CD4-positive, alpha-beta T cell treated with Interleukin-10 for 1 hour (primary cell): ENCODE measurements around the gene CRADD.
"Not testable (repeated sequence)": the region's sequence is repeated elsewhere in the genome, so short reads cannot be mapped to it uniquely, and the experiment has no call there.

Experiments
- DNase-seq: peaks from one replicate; pipeline ENCODE4 v3.0.0-alpha.2; 2020

Gene CRADD

DNA sequence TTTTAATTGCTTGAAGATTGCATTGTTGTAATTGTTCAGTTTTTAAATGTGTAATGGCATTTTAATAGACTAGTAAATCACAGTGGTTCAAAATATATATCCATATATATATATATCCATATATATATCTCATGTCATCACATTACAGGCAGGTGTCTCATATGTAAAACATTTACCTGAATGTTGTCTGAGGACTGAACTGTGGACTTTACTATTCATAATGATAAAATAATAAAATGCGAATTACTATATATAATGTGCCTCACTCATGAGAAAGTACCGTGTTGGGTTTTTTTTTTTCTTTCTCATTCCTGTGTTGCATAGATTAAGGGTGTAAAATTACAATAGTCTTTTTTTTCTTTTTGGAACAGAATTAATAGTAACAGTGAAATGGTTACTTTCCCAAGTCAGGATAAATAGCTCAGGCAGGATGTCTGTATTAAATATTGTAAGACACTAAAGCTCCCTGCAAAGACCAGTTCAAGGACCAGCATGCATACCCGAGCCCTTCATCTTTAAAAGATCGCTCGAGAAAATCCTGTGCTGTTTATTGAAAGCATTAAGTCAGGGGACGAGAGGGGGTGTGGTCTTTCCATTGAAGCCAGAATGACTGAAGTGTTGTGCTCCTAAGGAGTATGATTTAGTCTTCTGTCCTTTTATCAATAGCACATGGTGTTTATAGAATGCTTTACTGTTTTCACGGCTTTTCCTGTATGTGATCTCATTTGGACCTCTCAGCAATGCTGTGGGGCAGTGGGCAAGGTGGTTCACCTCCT lies 173.5 kb downstream of the CRADD start:
- DNase-seq, result no peak

DNA sequence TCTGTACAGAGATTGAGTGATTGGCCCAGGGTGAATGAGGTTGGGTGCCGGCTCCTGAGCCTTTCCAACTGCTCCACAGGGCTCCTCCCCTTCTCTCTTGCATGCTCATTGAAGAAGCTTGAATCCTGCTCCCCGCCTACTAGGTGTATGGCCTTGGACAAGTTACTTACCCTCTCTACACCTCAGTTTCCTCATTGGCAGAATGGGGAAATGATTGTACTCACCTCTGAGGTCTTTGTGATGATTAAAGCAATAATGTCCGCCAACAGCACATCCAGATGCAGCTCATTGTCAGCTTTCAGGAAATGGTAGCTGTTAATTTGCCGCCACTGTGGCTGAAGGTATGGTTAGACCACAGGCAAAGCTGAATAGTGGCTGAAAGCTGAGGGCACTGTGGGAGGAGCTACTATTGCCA lies 174.1 kb downstream of the CRADD start:
- peak; percentile 39 for DNase-seq

DNA sequence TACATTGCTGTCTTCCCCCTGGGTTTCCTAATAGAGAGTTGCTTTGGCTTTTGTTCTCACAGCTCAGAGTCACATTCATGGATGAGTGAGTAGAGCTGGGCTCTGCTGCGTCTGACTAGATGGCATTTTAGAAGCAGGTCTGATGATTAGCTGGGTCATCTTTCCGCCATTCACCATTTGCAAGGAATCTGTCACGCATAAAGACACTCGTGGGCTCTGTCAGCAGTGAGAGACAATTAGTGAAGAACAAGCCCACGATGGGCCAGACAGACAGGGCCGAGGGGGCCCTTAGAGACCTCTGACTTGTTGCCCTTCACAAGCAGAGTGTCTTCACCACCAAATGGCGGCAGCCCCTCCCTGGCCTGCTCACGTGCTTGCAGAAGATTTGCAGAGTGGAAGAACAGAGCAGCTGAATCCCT lies 175.0 kb downstream of the CRADD start:
- no peak for DNase-seq

DNA sequence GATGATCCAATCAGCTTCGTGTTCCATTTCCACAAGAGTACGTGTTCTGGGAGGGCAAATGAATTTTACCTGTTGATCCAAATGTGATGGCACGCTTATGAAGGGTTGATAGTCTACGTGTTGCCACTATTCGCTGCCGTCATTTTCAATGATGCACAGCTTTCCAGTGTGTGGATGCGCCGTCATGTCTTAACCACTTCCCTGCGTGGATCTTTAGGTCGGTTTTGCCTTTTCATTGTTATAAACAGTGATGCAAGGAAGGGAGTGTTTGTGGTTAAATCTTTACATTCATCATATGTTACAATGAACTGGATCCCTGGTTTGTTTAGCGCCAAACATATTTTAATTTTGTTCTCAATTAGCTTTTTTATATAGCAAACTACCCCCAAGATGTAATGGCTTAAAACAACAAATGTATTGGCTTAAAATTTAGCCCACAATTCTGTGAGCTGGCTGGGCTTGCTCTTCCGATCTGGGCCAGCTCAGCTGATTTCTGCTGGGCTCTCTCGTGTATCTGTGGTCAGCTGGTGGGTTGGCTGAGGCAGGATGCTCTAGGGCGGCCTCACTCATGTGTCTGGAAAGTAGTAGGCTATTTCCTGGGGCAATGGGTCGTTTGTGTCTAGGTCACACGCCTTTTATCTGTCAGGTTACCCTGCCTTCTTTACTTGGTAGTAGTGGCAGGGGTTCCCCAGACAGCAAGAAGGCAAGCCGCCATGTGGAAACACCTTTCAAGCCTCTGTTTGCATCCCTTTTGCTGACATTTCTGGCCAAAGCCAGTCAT lies 176.7 kb downstream of the CRADD start:
- DNase-seq, result no peak

DNA sequence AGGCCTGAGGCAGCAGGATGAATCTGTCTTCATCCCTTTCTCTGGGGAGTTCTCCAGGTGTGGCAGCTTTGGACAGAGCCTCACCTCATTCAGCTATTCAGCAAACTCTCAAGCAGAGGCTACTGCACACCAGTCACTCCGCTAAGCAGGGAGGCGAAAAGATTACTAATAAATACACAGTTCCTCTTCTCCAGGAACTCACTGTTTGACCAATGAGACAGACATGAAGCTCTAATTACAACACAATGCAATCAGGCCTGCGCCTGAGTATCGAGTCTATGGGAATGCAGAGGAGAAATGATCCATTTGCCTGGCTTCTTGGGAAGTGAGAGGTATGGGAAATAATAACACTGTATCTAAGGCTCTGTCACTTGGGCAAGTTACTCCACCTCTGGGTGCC lies 178.1 kb downstream of the CRADD start:
- no peak for DNase-seq

DNA sequence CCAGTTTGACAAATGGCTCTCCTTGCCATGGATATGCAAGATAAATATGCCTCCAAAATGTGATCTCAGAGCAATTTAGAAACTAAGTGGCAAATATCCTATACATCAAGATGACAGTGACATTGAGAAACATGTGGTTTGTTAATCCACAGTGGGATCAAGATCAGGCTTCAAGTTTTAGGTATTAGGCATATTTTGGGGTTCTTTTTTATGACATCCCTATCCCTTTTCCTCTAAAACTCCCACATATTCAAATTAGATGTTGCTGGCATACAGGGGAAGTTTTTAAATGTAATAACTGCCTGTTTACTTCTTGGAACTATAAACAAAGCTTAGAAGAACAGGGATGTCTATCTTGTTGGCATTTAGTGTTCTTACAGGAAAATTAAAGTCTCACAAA lies 179.4 kb downstream of the CRADD start:
- no peak for DNase-seq

DNA sequence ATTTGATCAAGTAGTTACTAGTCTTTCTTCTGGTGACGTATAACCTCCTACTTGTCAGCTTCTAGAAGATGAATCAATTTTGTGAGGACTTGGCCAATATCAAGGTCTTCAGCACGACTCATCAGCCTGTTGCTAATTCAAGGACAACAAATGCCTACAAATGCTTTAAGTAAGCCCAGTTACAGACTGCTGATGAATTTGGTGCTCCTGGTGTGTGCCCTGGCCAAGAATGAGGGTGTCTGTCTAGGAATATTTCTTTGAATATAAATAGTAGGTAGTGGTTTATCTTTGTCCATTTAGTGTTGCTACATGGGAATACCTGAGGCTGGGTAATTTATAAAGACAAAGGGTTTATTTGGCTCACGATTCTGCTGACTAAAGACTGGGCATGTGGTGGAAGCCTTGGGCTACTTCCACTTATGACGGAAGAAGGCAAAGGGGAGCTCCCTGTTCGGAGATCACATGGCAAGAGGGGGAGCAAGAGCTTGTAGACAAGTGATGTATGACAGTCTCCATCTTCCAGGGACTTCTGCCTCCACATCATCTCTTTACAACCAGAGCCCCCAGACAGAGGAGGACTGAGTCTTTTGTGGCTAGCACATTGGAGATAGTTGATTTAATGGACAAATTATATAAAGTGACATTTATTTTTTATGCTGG lies 180.2 kb downstream of the CRADD start:
- no peak for DNase-seq

DNA sequence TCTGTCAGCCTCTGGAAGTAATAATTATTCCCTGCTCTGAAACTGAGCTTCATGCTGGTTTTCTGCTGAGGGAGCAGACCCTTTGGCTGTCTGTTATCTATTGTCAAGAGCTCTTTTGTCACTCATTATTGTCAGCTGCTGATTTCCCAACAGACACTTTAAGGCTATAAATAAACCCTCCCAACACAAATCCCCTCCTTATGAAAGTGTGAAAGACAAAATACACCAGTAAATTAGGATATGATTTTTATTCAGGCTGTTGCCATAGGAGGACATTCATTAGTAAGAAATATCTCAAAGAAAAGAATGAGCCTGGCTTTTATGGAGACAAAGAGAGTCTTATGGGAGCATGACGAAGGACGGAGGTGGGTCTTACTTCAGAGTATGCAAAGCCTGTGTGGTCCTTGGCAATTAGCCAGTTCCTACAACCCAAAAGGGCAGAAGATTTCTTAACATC lies 180.8 kb downstream of the CRADD start:
- DNase-seq, result no peak

DNA sequence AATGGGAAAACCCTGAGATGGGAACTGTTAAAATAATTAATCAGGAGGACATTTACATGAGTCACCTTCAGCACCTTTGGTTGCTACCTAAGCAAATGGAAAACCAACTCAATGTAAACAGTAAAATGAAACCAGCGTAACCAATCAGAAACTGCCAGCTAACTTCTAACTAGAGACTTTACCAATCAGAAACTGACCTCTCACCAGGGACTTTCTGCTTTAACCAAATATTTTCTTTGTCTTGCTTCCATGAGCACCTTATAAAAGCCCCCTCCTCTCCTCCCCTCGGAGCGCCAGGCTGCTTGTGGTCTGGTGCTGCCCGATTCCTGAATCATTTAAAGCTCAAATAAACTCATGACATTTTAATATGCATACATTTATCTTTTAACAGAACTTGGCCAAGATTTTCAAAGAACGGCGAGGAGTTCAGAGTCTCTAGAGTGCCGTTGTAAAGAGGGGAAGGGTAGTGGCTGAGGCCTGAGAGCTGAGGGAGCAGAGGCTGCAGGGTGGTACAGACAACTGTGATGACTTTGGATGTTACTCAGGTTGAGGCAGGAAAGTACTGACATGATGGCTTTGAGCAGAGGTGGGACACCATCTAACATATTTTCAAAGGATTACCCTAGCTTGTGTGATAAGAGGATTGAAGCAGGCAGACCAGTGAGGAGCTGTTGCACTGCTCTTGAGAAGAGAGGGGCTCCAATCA lies 183.6 kb downstream of the CRADD start:
- DNase-seq, result no peak

DNA sequence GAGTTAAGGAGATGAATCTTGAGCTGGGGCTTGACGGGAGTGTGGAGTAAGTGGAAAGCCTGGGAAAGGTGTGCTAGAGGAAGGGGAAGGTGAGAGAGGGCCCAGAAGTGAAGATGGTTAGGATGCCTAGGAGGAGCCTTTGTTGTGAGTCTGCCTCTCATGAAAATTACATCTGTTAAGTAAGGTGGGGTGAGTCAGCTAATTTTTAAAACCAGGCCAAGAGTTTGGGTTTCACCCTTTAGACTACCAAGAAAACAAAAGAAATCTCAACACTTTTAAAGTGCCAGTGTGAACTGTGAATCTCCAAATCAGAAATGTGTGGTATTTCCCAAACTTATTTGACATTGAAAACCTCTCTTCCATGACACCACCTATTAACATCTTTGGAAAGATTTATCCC lies 185.2 kb downstream of the CRADD start:
- no peak for DNase-seq

DNA sequence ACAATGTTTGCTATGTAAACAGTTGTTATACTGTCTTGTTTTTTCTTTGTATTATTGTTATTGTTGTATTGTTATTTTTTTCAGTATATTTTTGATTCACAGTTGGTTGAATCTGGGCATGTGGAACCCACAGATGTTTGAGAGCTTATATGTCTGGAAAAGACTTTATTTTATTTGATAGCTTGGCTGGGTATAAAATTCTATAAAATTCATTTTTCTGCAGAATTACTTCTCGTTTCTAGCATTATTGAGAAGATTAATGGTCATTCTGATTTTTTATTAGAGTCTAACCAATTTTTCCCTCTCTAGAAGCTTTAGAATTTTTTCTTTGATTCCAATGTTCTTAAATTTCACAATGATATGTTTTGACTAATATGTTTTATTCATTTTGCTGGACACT lies 188.6 kb downstream of the CRADD start:
- DNase-seq, result no peak

DNA sequence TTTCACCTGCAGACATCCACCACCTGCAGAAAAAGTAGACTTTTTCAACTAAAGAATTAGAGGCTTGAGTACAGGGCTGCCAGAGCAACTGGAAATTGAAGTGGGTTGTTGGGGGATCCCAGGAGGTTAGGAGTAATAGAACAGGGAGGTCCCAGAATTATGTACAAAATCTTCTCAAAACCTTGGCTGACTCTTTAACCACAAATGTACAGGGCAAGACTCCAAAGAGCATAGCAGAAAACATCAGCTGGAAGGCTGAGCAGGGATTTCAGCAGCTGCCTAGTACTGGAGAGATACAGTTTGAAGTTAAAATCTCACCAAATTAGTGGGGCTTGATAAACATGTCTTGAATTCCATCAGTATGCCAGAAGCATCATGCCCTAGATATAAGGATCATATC lies 191.6 kb downstream of the CRADD start:
- DNase-seq, result no peak

DNA sequence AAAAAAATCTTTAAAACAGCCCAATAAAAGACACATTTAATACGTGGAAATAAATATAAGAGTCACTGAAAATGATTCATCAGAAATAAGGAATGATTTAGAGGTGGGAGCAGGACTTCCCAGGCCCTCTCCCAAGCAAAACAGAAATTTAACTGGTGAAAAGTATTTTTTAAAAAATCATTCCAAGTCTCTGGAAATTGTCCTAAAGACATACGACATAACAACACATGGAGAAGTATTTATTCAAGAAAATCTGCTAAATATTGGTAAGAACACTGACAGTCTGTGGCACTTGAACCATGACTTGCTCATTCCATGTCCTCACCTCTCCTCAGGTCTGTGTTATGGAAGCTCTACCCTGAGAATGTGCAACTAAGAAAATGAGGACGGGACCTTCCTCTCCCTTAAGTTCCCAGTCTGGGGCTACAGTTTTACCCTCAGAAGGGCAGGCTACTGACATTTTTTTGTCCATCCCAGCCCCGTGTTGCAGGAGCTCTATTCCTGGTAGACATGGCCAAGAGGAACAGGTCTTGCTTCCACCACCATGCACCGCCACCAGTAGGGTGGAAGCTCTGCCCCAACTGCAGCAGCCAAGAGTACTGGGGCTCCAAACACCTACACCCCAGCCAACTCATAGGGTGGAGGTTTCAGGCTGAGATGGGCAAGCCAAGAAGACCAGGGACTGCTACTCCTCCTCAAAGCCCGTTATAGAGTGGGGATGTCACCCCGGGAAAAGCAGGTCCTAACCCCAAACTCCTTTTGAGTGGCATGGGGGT lies 193.0 kb downstream of the CRADD start:
- DNase-seq, result no peak

DNA sequence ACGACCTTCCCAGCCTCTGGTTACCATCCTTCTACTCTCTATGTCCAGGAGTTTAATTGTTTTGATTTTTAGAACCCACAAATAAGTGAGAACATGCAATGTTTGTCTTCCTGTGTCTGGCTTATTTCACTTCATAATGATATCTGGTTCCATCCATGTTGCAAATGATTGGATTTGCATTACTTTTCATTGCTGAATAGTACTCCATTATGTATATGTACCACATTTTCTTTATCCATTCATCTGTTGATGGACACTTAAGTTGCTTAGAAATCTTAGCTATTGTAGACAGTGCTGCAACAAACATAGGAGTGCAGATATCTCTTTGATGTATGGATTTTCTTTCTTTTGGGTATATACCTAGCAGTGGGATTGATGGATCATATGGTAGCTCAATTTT lies 194.4 kb downstream of the CRADD start:
- not testable (repeated sequence) for DNase-seq

DNA sequence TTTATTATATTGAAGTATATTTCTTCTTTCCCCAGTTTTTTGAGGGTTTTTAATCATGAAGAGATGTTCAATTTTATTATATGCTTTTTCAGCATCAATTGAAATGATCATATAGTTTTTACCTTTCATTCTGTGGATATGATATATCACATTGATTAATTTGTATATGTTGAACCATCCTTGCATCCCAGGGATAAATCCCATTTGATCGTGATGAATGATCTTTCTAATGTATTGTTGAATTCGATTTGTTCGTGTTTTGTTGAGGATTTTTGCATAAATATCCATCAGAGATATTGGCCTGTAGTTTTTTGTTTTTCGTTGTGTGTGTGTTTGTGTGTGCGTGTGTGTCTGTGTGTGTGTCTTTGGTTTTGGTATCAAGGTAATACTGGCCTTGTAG lies 196.4 kb downstream of the CRADD start:
- DNase-seq, result no peak

DNA sequence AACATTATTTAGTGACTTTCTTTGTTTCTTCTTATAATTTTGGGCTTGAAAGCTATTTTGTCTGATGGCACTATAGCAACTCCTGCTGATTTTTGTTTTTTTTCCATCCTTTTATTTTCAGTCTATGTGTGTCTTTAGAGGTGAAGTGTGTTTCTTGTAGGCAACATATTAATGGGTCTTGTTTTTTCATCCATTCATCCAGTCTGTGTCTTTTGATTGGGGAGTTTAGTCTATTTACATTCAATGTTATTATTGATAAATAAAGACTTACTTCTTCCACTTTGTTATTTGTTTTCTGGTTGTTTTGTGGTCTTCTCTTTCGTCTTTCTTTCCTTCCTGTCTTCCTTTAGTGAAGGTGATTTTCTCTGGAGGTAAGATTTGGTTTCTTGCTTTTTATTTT lies 198.0 kb downstream of the CRADD start:
- no peak for DNase-seq

DNA sequence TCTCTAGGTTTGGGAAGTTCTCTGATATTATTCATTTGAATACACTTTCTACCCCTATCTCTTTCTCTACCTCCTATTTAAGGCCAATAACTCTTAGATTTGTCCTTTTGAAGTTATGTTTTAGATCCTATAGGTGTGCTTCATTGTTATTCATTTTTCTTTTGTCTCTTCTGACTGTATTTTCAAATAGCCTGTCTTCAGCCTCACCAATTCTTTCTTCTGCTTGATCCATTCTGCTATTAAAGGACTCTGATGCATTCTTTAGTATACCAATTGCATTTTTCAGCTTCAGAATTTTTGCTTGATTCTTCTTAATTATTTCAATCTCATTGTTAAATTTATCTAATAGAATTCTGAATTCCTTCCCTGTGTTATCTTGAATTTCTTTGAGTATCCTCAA lies 199.2 kb downstream of the CRADD start:
- DNase-seq, result no peak

DNA sequence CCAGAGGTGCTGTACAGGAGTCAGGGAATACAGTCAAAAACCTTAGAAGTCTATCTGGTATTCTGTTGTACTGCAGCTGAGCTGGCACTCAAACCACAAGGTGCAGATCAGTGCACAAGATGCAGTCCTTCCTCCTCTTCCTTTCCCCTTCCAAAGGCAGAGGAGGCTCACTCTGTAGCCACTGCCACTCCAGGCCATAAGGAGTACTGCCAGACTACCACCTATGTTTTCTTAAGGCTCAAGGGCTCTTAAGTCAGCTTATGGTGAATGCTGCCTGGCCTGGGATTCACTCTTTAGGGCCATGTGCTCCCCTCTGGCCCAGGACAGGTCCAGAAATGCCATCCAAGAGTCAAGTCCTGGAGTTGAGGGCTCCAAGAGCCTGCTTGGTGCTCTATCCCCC lies 200.3 kb downstream of the CRADD start:
- no peak for DNase-seq

DNA sequence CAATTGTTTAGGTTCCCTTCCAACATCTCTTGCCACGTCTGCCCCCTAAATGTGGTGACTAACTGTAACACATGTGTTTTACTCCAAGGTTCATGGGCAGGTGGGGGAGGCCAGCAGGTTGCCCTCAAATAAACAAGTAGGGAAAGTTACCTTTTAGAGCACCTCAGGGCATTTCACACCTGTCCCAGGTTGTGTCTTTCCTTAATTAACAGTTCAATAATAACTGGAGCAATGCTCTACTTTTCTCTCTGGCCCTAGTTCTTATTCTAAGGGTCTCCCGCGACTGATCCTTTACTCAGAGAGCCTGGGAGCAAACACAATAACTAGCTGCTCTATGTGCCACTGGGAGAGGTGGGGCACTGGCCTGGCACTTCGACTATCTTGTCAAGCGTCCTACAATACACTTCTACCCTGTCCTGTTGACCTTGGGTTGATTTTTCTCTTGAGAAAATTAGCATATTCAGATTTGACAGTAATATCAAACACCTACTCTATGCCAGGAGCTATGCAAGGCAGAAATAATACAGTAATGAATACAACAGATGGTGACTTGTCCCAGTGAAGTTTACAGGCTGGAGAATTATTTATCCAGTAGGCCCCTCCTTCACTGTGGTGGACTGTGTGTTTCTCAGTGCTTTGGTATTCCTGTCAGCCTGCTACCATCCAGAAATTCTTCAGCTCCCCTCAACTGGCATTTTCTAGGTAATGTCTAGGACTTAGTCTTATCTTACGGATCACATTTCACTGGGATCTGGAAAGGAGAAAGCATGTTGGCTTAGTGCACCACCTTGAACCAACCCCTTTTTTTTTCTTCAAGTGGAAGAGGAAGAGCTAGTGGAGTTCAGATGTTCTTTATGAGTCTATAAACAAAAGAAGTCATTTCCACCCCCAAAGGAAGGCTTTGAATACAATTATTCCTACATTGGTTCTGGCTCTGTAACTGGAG lies 202.6 kb downstream of the CRADD start:
- DNase-seq, result no peak

DNA sequence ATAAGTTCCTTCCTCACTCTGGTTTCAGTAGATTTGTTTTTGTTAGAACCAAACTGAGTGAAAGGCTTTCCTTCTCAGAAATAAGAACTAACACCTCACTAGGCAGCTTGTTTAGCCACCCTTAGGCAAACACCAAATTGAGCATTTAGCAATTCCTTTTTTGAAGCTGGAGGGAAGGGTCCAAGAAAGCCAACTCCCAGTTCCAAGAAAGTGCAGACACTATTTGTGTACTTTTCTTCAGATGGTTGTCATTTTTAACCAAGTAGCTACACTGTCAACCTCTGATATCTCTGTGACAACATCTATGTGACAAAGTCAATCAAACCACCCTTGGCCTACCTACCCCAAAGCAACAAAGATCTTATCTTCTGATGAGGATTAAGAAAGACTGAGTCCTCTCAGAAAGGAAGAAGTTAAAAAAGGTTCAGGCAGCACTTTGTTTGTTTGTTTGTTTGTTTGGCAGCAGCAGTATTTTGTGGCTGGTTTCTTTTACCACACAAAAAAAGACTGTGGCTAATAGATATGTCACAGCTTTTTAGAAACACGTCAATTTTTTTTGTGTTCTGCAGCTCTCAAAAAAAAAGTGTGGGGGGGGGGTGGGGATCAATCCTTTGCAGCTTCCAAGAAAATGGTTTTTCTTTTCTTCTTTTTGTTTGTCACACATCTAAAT lies 203.8 kb downstream of the CRADD start:
- DNase-seq, result no peak

DNA sequence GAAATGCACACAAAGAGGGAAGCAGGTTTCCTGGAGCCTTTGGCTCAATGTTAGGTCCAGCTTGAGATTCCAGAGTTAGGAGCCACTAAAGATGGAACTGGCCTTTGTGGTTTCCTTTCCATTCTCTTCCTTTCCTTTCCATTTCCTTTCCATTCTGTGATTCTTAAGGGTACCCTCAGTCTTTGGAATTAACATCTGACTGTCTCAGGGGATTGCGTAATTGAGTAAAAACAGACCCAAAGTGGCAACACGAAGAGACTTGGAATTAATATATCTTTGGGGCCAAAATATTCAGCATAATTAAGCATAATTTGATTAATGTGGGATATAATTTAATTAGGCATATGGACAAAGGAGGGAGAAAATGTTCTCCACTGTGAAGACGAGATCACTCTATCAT lies 205.6 kb downstream of the CRADD start:
- DNase-seq, result no peak
